ENCODE results near the gene CD2AP.

DNA sequence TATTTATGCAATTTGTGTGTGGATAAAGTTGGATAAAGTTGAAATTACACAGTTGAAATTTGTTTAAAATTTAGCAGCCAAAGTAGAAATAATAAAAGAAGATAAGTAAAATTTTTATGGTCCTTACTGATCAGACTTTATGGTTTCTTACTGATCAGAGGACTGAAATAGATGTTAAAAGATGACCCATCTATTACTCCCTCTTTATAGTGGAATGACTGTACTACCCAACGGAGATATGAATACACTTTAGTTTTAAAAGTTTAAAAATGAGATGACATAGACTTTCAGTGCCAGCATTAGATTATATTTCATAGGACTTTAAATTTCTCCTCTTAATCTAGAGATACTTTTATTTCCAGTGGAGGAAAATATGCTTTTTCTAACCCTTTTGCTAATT, 121.9 kb downstream of the CD2AP start:
- TF ChIP-seq, protein P1, sequence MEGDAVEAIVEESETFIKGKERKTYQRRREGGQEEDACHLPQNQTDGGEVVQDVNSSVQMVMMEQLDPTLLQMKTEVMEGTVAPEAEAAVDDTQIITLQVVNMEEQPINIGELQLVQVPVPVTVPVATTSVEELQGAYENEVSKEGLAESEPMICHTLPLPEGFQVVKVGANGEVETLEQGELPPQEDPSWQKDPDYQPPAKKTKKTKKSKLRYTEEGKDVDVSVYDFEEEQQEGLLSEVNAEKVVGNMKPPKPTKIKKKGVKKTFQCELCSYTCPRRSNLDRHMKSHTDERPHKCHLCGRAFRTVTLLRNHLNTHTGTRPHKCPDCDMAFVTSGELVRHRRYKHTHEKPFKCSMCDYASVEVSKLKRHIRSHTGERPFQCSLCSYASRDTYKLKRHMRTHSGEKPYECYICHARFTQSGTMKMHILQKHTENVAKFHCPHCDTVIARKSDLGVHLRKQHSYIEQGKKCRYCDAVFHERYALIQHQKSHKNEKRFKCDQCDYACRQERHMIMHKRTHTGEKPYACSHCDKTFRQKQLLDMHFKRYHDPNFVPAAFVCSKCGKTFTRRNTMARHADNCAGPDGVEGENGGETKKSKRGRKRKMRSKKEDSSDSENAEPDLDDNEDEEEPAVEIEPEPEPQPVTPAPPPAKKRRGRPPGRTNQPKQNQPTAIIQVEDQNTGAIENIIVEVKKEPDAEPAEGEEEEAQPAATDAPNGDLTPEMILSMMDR (IDR thresholded peaks at IDR 0.05; ENCODE audit: low read length), result no peak
- TF ChIP-seq EZH2 (optimal IDR thresholded peaks at IDR 0.05; ENCODE audit: low read depth, low read length) (no peak), EZH2phosphoT487 (IDR thresholded peaks at IDR 0.05; ENCODE audit: low read length) (no peak)
